GM23248 (cell line): Measurements from ENCODE around the gene SP9. TPM values are rescaled to one million over a fixed set of nuclear protein-coding genes. Genes with fewer than 3 reads are reported as not detected.

Experiments used
- DNase-seq: peaks from one replicate; pipeline ENCODE4 v3.0.0-alpha.2; 2015
- H2AFZ ChIP-seq: fragments of 200-600 bp; sonication (generic); 2 replicates; pipeline ENCODE4 v1.6.1; 2016; ENCODE audit warnings: antibody characterized with exemption
- H3F3A ChIP-seq: fragments of 200-600 bp; sonication (generic); 2 replicates; pipeline ENCODE4 v1.6.1; 2016; ENCODE audit warnings: mild to moderate bottlenecking, antibody characterized with exemption, mixed run types; ENCODE audit not compliant: insufficient read depth
- H3K27ac ChIP-seq: fragments of 200-600 bp; sonication (generic); 2 replicates; pipeline ENCODE4 v1.5.1; 2016; ENCODE audit warnings: mild to moderate bottlenecking
- H3K27me3 ChIP-seq: fragments of 200-600 bp; sonication (generic); replicated peaks from 2 replicates; pipeline ENCODE4 v1.6.1; 2016; ENCODE audit warnings: mild to moderate bottlenecking; ENCODE audit not compliant: insufficient read depth
- H3K36me3 ChIP-seq: fragments of 200-600 bp; sonication (generic); 2 replicates; pipeline ENCODE4 v1.6.1; 2016; ENCODE audit warnings: low read depth, mild to moderate bottlenecking
- H3K4me1 ChIP-seq: fragments of 200-600 bp; sonication (generic); 2 replicates; pipeline ENCODE4 v1.6.1; 2016; ENCODE audit warnings: mild to moderate bottlenecking; ENCODE audit not compliant: insufficient read depth
- H3K4me2 ChIP-seq: fragments of 200-600 bp; sonication (generic); one replicate; pipeline ENCODE4 v1.6.1; 2016; ENCODE audit warnings: mild to moderate bottlenecking; ENCODE audit not compliant: unreplicated experiment
- H3K4me3 ChIP-seq: fragments of 200-600 bp; sonication (generic); 2 replicates; pipeline ENCODE4 v1.5.1; 2016; ENCODE audit warnings: mild to moderate bottlenecking
- H3K79me2 ChIP-seq: fragments of 200-600 bp; sonication (generic); 2 replicates; pipeline ENCODE4 v1.6.1; 2016; ENCODE audit warnings: mild to moderate bottlenecking; ENCODE audit not compliant: insufficient read depth
- H3K9ac ChIP-seq: fragments of 200-600 bp; sonication (generic); 2 replicates; pipeline ENCODE4 v1.6.1; 2016; ENCODE audit warnings: mild to moderate bottlenecking
- H3K9me2 ChIP-seq: fragments of 200-600 bp; sonication (generic); 2 replicates; pipeline ENCODE4 v1.6.1; 2016; ENCODE audit warnings: mixed run types, mild to moderate bottlenecking, moderate library complexity; ENCODE audit not compliant: insufficient read depth
- H3K9me3 ChIP-seq: fragments of 200-600 bp; sonication (generic); one replicate; pipeline ENCODE4 v1.6.1; 2017; ENCODE audit warnings: low read depth
- H4K20me1 ChIP-seq: fragments of 200-600 bp; sonication (generic); 2 replicates; pipeline ENCODE4 v1.6.0; 2016; ENCODE audit not compliant: insufficient read depth
- EZH2 ChIP-seq: fragments of 200-600 bp; sonication (generic); IDR thresholded peaks from 2 replicates; pipeline ENCODE4 v1.6.1; 2018; ENCODE audit warnings: antibody characterized with exemption, mild to moderate bottlenecking; ENCODE audit not compliant: insufficient read depth, poor library complexity, severe bottlenecking
- EZH2phosphoT487 ChIP-seq: fragments of 200-600 bp; sonication (generic); IDR thresholded peaks from 2 replicates; pipeline ENCODE4 v1.6.1; 2018; ENCODE audit warnings: antibody characterized with exemption, moderate library complexity, mild to moderate bottlenecking, low read depth; ENCODE audit not compliant: insufficient read depth
- WGBS, 2 experiments: methylation state at CpG; one replicate each; pipeline ENCODE4 v1.1.6; 2015 to 2017; ENCODE audit warnings: low lambda C conversion rate in 2 of 2, low coverage in 1 of 2; ENCODE audit errors: missing lambda C conversion rate in 2 of 2; 5-methylcytosine and 5-hydroxymethylcytosine counted together
- in situ Hi-C: fragments of 300-500 bp; cut with MboI; formaldehyde crosslinking; loops from 2 replicates; pipeline ENCODE4 v1.15.0; 2020
- polyA plus RNA-seq: library from polyadenylated mRNA; unstranded; fragments of >200 nt; fragmentation: Nextera tagmentation; extraction: Ambion mirVana; gene quantifications from 2 replicates; pipeline ENCODE4 v1.2.1, GENCODE V29; 2016
- total RNA-seq: library from RNA; depleted of rRNA; stranded (reverse); fragments of >200 nt; shearing (Covaris generic); gene quantifications from 2 replicates; pipeline ENCODE4 v1.2.3, GENCODE V29; 2014

Gene SP9
- total and polyA plus RNA-seq, 2 experiments from 2014 or later = not detected

GRCh38 chr2:174312581-174313234 is 22.0 kb upstream of the SP9 start:
- Histone ChIP-seq H3K9me3 (no peaks in the 10 kb centered on the region), H3K27me3 (peaks cover 8% of the 10 kb centered on the region), H2AFZ (no peak overlapping the region), H3K4me3 (no peak overlapping the region), H3K4me2 (no peak overlapping the region), H4K20me1 (no peaks in the 10 kb centered on the region), H3K9me2 (no peaks in the 10 kb centered on the region), H3K4me1 (no peaks in the 10 kb centered on the region), H3K9ac (no peak overlapping the region), H3K27ac (no peak overlapping the region), H3K79me2 (no peaks in the 10 kb centered on the region), H3K36me3 (no peaks in the 10 kb centered on the region), H3F3A (no peaks in the 10 kb centered on the region)
- in situ Hi-C loops = no loop called here
- WGBS, 2 experiments = 58 to 65% methylated on average over 2 of the region's 2 CpGs
- no peak for TF ChIP-seq EZH2phosphoT487
- no peak for TF ChIP-seq EZH2
- no peak for DNase-seq

DNA sequence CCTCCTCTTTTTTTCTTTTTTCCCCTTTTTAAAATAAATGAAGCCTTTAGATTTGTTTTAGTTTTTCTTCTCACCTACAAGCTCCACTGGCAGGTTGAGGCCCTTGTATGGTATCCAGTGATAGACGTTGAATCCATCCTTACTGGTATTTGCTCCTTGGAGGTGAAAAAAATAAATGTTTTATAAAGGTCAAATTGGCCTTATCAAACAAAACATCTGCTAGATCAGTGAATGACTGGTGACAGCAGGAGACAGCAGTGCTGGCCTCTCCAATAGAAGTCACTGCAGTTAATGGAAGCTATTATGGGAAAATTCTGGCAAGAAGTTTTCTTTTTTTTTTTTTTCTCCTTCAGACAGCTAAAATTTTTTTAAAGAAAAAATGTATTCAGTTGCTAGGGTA is 12.6 kb upstream of the SP9 start:
- H3K27me3 ChIP-seq = peaks cover 22% of the 10 kb centered on the region
- TF ChIP-seq EZH2 (no peak), EZH2phosphoT487 (no peak)
- no peak overlapping the region for H3K4me2 ChIP-seq
- no peak for DNase-seq
- no peaks in the 10 kb centered on the region for H3K79me2 ChIP-seq
- H3K4me1 ChIP-seq = 0 out of 2 replicates have a peak, but pooled peaks cover 5% of the 10 kb centered on the region
- no peak overlapping the region for H3K9ac ChIP-seq
- in situ Hi-C loops = no loop called here
- no peaks in the 10 kb centered on the region for H3F3A ChIP-seq
- no peak overlapping the region for H3K4me3 ChIP-seq
- H3K9me3 ChIP-seq = no peaks in the 10 kb centered on the region
- no peaks in the 10 kb centered on the region for H3K36me3 ChIP-seq
- 55 to 61% methylated on average over 1 of the region's 1 CpG for WGBS, 2 experiments
- no peaks in the 10 kb centered on the region for H4K20me1 ChIP-seq
- no peaks in the 10 kb centered on the region for H3K9me2 ChIP-seq
- H3K27ac ChIP-seq = no peak overlapping the region
- no peak overlapping the region for H2AFZ ChIP-seq

- Histone ChIP-seq H3K27ac (no peak overlapping the region), H2AFZ (no peak overlapping the region), H3K27me3 (peaks cover 24% of the 10 kb centered on the region), H4K20me1 (no peaks in the 10 kb centered on the region), H3K4me2 (no peak overlapping the region), H3K4me1 (0 out of 2 replicates have a peak, but pooled peaks cover 7% of the 10 kb centered on the region), H3K9me3 (no peaks in the 10 kb centered on the region), H3K9ac (no peak overlapping the region), H3F3A (no peaks in the 10 kb centered on the region), H3K9me2 (no peaks in the 10 kb centered on the region), H3K36me3 (no peaks in the 10 kb centered on the region), H3K4me3 (no peak overlapping the region), H3K79me2 (no peaks in the 10 kb centered on the region)
- in situ Hi-C loops = no loop called here
- DNase-seq = no peak
- TF ChIP-seq EZH2 = no peak
- no peak for TF ChIP-seq EZH2phosphoT487
- WGBS, 2 experiments = 35 to 44% methylated on average over 1 of the region's 1 CpG
Measured at GRCh38 chr2:174322746-174323145, 12.0 kb upstream of the SP9 start.

DNA sequence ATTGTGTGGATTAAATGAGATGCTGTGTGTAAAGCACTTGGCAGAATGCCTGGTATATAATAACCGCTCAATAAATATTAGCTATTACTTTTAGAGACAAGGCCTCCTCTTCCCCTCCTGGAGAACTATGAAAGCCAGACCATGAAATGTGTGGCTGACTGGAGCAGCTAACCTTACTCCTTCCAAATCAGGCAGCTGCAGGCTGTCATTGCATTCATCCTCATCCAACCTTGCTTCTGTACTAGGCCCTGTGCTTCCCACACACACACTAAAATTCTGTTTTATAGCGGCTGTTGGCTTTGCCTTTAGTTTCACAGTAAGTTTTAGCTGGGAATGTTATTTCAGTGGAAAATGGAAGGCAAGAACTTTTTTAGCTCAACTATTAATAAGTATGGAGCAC is 10.2 kb upstream of the SP9 start:
- Histone ChIP-seq H3K4me1 (0 out of 2 replicates have a peak, but pooled peaks cover 7% of the 10 kb centered on the region), H3F3A (no peaks in the 10 kb centered on the region), H3K9ac (no peak overlapping the region), H3K27ac (no peak overlapping the region), H3K4me2 (no peak overlapping the region), H3K9me3 (no peaks in the 10 kb centered on the region), H2AFZ (no peak overlapping the region), H3K4me3 (no peak overlapping the region), H4K20me1 (no peaks in the 10 kb centered on the region), H3K9me2 (no peaks in the 10 kb centered on the region), H3K36me3 (no peaks in the 10 kb centered on the region), H3K79me2 (no peaks in the 10 kb centered on the region), H3K27me3 (peaks cover 37% of the 10 kb centered on the region)
- 59 to 70% methylated on average over 2 of the region's 2 CpGs for WGBS, 2 experiments
- DNase-seq = no peak
- TF ChIP-seq EZH2 = no peak
- TF ChIP-seq EZH2phosphoT487 = no peak
- in situ Hi-C loops = no loop called here
